ENCODE measurements around the gene HDAC1.

DNA sequence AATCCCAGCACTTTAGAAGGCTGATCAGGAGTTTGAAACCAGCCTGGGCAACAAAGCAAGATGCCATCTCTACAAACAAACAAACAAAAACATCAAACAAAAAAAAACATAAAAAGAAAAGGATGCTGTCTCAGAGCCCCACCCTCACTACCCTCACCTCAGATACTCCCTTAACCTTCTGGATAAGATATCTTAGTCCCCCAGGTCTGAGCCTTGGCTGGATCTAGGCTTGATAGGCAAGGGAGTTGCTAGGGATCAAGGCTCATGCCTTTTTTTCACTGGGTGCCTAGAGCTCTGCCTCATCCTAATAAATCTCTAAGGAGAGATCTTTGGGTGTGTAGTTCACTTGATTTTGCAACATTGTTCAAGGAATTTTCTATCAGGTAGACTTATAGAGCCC lies 7.4 kb downstream of the HDAC1 start:
- TF ChIP-seq, protein P1, sequence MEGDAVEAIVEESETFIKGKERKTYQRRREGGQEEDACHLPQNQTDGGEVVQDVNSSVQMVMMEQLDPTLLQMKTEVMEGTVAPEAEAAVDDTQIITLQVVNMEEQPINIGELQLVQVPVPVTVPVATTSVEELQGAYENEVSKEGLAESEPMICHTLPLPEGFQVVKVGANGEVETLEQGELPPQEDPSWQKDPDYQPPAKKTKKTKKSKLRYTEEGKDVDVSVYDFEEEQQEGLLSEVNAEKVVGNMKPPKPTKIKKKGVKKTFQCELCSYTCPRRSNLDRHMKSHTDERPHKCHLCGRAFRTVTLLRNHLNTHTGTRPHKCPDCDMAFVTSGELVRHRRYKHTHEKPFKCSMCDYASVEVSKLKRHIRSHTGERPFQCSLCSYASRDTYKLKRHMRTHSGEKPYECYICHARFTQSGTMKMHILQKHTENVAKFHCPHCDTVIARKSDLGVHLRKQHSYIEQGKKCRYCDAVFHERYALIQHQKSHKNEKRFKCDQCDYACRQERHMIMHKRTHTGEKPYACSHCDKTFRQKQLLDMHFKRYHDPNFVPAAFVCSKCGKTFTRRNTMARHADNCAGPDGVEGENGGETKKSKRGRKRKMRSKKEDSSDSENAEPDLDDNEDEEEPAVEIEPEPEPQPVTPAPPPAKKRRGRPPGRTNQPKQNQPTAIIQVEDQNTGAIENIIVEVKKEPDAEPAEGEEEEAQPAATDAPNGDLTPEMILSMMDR (conservative IDR thresholded peaks at IDR 0.05 in 1 of 2, IDR thresholded peaks at IDR 0.05 in 1 of 2; ENCODE audit: low read depth in 1 of 2, low read length in 2 of 2) = no peak
- TF ChIP-seq EZH2 (IDR thresholded peaks at IDR 0.05; ENCODE audit: low read length, missing control alignments) = no peak

Data from fibroblast of lung (primary cell).